ENCODE data around the gene DAPK1. TPM values are rescaled to one million over a fixed set of nuclear protein-coding genes. Genes with fewer than 3 reads are reported as not detected.

DAPK1 gene
- 1.4 and 2.3 TPM in 2 replicates for total RNA-seq

DNA sequence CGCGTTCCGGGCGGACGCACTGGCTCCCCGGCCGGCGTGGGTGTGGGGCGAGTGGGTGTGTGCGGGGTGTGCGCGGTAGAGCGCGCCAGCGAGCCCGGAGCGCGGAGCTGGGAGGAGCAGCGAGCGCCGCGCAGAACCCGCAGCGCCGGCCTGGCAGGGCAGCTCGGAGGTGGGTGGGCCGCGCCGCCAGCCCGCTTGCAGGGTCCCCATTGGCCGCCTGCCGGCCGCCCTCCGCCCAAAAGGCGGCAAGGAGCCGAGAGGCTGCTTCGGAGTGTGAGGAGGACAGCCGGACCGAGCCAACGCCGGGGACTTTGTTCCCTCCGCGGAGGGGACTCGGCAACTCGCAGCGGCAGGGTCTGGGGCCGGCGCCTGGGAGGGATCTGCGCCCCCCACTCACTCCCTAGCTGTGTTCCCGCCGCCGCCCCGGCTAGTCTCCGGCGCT lies at the start of gene DAPK1:
Gene DAPK1, plus strand, starts transcription at position 264 of the 442 bp plus-strand sequence. CDS start 1,211 bp downstream, outside the sequence.
- intact Hi-C loops (cut with micrococcal nuclease): loop anchor here (2.0 kb wide), 1 partner anchor 37 kb away; no protein-coding TSS in a partner anchor

DNA sequence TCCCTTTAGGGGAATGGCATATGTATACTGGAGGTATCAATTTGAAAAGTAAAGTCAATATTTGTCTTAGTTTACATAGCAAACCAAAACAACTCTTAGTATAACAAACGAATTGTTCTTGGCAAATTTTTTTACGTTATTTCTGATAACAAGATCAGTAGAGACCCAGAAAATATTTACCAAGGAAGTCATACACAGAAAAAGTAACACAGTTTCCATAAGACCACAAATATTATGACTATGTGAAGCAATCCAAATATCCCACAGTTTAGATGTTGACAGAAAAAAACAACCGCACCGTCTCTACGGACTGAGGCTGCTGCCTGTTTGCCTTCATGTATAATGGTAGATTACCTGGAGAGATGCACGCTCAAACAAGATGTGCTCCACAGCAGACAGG lies 46.5 kb upstream of the DAPK1 start:
- intact Hi-C loops (cut with micrococcal nuclease): no loop called here

DNA sequence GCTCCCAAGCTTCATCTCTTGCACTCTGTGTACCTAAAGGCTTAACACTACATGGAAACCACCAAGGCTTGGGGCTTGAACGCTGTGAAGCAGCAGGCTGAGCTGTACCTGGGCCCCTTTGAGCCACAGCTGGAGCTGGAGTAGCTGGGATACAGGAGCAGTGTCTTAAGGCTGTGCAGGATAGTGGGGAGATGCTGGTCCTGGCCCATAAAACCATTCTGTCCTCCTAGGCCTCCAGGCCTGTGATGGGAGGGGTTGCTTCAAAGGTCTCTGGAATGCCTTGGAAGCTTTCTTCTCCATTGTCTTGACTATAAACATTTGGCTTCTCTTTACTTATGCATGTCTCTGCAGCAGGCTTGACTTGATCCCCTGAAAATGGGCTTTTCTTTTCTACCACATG lies 42.3 kb upstream of the DAPK1 start:
- intact Hi-C loops (cut with micrococcal nuclease): no loop called here

DNA sequence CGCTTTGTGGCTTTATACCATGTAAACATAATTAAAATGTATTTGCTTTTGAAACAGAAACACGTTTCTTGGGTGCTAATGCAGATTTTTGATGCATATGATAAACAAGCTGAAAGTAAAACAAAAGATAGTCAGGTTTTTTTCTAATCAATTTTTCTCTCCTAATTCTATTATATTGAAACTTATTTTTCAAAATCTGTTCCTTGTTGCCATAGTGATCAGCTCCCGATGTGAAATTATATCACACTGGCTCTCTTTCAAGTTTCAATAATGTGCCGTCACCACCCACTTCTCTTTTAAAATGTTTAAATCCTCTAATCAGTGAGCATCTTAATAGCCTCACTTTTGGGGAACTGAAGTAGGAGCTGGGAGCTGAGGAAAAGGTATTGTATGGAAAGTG lies 36.4 kb upstream of the DAPK1 start:
- intact Hi-C loops (cut with micrococcal nuclease): no loop called here

DNA sequence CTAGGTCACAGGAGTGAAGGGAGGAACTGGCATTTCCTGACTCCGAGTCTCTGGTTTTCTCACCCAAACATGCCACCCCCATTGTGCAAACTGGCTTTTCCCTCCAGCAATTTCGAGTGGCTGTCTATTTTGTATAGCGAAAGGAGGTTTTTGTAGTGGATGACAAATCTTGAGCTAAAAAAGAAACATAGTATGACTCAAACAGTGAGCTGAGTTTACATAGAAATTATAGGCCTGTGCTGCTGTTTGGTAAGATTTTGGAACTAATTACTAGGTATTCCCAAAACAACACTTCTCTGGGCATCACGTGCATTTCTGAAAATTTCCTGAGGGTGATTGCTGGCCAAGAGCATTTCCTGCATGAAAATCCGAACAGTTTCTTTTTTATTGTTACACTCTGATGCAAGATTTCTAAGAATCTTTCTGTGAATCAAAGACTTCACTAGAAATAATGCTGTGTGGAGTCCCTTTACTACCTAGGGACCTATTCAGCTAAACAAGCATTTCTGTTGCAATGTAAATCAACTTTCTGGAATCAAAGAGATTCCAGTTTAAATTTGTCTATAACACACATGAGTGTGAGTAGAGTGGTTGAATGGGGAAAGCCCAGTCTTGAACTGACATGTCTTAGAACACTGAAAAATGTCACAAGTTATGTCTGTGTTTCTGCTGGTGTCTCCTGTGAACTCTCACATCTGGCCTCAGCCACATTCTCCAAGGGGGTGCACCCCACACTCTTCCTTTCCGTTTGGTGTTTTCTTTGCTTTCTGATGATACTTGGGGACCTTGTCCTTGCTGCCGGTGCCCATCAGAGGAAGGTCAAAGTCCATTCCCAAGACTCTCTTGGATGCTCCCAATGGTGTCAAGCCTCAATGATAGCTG lies 33.3 kb upstream of the DAPK1 start:
- intact Hi-C loops (cut with micrococcal nuclease): no loop called here

DNA sequence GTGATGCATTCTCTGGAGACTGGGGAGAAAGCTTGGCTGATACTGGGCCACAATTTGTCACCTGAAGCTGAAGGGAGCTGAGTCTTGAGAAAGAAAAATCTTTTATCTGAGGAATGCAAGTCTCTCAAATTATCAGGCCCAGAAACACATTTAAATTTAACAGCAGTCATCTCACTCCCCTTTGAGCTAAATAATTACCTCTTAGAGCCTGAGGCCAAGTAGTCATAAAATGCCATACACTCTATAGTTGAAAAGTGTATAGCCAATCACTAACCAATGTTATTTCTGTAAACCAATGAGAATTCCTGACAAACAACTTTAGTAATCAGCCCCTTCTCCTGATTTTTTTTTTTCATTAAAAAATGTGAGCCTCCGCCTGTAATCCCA lies 32.7 kb upstream of the DAPK1 start:
- intact Hi-C loops (cut with micrococcal nuclease): no loop called here

DNA sequence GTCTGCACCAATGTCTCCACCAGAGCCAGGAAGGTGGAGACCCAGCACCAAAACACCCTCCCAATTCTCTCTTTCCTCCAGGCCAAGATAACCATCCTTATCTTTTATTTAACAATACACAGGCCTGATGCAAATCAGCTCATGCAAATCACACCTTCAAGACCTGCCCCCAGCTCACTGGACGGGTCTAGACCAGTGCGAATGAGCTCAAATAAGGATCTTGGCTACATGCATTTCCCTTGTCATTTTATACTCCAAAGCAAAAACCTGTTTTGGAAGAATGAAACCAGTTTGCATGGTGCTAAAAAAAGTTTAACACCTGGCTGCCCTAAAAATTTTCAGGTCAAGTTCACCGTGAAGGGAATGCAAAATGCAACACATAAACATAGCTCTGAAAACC lies 31.9 kb upstream of the DAPK1 start:
- intact Hi-C loops (cut with micrococcal nuclease): no loop called here

DNA sequence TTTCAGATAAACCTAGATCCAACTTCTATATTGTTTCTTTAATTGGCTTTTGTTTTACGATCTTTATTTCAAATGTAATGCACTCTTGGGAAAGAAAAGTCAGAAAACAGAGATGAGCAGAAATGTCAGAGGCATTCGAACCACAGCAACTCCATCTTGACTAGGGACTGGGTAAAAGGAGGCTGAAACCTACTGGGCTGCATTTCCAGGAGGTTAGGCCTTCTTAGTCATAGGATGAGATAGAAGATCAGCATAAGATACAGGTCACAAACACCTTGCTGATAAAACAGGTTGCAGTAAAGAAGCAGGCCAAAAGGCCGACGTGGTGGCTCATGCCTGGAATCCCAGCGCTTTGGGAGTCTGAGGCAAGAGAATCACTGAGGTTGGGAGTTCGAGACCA lies 30.5 kb upstream of the DAPK1 start:
- intact Hi-C loops (cut with micrococcal nuclease): no loop called here

DNA sequence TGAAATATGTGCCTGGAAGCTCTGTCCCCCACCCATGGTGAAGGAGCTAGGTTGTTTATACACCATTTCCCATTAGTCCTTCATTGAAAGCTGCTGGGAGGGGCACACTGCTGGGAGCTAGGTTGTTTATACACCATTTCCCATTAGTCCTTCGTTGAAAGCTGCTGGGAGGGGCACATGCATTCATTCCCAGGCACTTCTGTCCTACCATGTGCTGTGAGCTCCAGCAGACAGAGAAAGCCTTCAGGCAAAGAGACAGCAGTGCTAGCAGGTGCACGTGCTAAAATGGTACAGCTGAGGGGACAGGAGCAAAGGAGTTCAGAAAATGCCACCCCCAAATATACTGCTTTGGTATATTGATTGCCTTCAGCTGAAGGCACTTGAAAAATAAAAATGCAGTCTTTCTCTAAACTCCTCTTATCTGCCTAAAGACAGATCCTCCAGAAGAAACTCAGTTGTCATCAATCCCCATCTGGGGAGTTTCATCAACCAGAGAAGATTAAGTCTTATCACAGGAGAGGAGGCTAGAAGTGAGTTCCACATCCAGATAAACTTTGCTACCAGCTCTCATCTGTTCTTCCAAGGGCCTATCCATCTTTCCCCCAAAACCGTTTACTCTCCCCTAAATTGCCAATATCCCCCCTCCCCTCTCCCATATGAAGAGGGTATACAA lies 27.7 kb upstream of the DAPK1 start:
- intact Hi-C loops (cut with micrococcal nuclease): no loop called here

DNA sequence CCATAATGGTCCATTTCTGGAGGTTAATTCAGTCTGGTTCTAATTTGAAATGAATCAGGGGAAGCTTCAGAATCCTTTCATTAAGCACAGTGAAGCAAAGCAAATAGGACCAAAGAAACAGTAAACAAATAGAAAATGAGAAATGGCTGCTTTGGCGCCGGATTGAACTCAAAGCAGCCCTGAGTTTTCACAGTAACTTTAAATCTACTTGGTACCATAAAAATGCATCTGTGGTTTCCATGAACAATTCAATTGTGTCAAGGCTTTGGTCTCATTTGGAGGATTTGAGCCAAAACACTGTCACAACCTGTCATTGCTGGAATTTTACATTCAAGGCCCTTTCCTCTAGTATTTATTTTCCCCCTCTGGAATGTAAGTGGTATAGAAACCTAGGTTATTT lies 25.9 kb upstream of the DAPK1 start:
- intact Hi-C loops (cut with micrococcal nuclease): no loop called here

DNA sequence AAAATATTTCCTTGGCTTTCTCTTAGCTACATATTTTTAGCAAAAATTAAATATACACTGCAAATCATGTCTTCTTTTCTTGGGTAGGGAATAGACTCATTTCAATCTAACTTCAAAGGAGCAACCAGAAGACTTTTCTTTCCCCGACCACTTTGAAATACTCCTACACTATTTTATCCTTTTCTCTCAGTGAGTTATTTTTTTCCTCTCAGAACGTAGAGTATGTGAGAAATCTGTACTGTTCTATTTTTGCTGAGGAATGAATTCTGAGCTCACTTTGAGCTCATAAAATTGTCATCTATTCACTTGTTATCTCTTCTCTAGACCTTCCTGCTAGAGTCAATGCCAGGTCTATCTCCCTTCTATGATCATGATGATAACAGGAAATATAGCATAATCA lies 22.2 kb upstream of the DAPK1 start:
- intact Hi-C loops (cut with micrococcal nuclease): no loop called here

DNA sequence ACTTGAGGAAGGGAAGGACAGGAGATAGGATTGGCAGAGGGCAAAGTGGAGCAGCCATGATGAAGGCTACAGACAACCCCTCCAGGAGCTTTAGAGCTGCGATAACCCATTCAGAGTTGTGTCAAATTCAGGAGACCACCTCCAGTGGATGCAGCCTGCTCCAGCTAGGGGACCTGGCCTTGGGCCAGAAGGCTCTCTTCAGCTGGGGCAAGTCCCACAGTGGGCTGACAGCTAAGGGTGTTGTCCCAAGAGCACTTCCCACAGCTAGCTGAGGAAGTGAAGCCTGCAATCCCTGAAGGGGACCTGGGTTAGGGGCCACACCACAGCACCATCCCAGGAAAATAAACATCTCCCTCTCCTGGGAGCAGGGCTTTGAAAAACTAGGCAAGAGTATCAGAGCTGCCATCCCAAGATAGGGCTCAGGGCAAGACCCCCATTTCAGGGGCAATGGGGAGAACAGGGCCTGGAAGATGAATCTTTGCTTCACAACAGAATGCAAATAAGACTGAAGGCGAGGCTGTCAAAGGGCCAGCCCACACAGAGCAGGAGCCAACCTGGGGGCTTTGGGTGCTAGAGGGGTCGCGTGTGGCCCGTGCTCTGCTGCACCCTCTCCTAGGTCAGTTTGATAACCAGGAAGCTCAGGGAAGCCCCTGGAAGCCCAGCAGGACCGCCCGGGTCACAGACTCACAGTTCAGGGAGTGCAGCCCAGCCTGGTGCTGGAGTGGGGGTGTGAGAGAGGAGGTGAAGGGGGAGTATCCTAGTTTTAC lies 19.3 kb upstream of the DAPK1 start:
- intact Hi-C loops (cut with micrococcal nuclease): no loop called here

DNA sequence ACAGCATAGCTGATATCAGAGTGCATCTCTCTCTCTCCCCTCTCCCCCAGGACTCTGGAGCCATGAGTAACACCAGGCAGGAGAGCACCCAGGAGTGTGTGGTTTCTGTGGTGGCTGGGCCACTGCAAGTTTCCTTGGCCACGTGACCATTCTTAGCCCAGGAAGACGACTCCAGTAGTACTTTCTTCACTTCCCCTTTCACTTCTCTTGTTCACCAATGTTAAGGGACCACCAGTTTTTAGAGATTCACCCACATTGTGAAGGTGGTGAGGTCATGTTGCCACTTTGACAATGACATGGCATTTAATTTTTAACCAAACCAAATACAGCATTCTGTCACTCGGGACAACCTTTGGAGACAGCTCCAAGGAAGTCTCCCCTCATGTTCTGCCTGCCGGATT lies 17.9 kb upstream of the DAPK1 start:
- intact Hi-C loops (cut with micrococcal nuclease): no loop called here

DNA sequence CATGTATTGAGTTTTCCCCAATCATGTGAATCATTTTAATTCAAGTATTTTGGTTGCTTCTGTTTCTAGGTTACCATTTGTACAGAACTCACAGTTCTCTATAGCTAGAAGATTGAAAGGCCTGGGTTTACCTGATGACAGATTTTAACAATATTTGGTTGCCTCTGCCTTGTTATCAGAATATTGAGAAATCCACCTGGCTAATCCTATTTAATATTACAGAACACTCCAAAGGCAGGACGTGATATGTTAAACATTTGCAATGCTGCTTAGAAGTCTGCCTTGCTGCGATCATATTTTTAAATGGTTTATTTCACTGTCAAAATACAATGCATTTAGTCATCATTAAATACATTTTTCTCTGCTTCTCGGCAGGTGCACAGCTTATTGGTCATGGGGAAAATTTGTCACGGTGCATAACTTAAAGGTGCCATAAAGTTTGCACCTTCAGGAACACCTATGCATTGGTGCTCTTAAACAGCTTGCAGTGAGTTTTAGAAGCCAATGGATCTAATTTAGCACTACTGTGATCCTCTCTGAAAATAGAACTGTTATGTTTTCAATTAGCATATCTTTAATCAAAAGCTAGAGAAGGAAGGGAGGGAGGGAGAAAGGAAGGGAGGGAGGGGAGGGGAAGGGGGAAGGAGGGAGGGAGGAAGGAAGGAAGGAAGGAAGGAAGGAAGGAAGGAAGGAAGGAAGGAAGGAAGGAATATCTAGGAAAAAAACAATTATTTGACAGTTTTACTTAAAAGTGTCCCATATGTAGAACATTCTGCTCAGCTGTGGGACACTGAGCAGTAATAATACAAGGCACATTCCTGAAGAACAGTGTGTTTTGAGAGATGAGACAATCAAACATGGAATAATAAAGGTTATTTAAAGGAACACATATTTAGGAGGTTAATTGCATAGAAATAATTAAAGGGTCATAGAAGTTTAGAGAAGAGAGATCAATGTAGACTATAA lies 15.5 kb upstream of the DAPK1 start:
- intact Hi-C loops (cut with micrococcal nuclease): no loop called here

DNA sequence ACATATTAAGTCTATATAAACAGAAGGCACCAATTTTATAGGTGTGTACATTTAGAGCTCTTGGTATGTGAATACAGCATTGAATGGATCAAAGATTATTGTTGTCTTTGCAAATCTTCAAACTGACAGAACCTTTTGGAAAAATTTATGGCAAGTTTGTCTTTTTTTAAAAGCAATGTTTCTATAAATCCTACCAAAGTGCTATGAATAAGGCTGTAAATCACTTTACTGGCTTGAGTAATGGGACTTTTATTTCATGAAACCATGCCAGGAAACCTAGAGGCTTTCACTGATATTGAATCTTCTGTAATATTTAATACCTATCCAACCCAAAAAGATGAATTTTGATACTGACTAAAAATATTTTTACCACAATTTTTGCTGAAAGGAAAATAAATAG lies 7.4 kb upstream of the DAPK1 start:
- intact Hi-C loops (cut with micrococcal nuclease): no loop called here

DNA sequence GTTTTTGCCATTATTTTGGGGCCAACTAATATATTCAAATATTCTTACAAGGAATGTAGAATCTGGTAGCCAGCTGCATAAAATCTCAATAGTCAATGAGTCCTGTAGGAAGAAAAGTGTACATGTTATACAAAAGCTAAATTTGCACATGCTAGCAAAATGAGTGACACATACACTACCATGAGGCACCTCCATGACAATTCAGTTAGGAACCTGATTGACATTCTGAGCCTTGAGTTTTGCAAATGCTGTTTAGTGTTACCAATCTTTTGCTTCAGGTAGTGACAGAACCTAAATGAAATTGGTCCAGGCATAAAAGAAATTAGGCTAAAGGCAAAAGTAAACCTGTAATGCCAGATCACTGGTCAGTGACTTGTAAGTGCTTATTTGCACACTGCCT lies 6.8 kb upstream of the DAPK1 start:
- intact Hi-C loops (cut with micrococcal nuclease): no loop called here

DNA sequence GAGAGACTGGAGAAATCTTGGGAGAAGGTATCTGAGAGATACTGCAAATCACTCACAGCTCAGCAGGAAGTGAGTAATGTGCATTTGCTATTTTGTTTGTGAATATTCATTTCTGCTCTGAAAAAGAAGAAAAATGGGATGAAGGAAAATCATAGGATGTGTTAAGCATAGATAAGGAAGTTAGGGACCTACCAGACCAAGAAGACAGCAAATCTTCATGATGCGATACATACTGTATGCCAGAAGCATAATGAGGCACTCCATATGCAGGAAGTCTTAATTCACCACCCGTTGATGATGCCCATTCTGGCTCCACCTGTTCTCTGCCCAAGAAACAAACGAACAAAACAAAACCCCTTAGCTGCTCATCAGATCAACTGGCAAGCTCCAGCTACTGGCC lies 6.1 kb upstream of the DAPK1 start:
- intact Hi-C loops (cut with micrococcal nuclease): no loop called here

DNA sequence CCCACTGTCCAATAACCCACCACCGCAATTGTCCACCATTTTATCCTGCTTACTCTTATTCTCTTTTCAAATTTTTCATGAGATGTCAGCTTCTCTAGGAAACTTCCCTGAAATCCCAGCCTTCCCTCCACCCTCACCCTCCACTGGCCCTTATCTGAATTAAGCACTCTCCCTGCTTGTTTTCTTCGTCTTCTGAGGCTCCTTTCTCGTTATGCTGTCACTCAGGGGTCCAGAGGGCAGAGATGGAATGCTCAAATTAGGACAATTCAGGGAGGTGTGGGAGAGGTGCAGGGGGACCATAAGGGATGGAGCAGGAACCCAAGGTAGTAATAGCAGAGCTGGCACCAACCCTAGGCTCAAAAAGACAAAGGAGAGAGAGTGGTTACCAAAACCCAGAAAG lies 5.0 kb upstream of the DAPK1 start:
- intact Hi-C loops (cut with micrococcal nuclease): no loop called here

DNA sequence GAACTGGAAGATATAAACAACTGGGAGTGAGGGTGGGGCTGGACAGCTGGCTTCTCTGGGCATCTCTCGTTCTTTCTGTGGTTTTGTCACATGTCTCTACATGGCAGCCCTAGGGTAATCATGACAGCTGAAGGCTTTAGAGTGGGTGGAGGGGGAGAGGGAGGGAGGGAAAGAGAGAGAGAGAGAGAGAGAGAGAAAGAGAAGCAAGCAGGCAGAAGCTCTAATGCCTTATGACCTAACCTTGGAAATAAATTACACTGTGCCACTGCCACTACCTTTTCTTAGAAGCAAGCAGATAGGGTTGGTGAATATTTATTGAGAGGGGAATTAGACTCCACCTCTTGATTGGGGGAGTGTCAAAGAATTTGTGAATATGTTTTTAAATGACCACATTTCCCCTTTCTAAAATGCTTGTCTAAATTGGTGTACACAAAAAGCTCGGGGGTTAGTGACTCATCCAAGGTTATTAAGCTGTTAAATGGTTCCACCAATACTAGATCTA lies 2.6 kb upstream of the DAPK1 start:
- intact Hi-C loops (cut with micrococcal nuclease): no loop called here

DNA sequence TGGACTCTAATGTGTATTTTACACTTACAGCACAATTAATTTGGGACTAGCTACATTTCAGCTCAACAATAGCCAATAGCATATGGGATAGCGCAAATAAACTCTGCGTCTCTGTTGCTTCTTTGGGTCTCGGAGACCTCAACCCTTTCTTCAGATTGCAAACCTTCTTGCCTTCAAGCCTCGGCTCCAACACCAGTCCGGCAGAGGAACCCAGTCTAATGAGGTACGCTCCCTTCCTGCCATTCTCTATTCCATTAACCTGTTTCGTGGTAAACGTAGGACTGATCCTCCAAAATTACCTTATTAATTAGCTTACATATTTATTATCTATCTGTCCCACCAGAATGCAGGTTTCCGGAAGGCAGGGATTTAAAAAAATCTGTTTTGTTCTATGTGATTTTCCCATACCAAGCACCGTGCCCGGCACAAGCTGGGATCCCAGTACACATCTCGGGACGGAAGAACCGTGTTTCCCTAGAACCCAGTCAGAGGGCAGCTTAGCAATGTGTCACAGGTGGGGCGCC lies 525 bp upstream of the DAPK1 start:
- intact Hi-C loops (cut with micrococcal nuclease): no loop called here
